Epithelial cell of esophagus (primary cell): ENCODE measurements around the gene SLC26A8.

Experiments used
- DNase-seq: peaks from one replicate; pipeline ENCODE4 v3.0.0; 2010; ENCODE audit warnings: low read depth
- H3K4me3 ChIP-seq: 2 replicates; pipeline ENCODE4 v1.5.1; 2011; ENCODE audit warnings: mild to moderate bottlenecking, low read length, control low read depth
- TF ChIP-seq, protein P1 (sequence below): IDR thresholded peaks from 2 replicates; pipeline ENCODE4 v1.5.1; 2011; ENCODE audit warnings: low read depth, mild to moderate bottlenecking, low read length, control low read depth, inconsistent platforms; ENCODE audit not compliant: insufficient read depth; ENCODE audit errors: missing control alignments

Gene SLC26A8

DNA sequence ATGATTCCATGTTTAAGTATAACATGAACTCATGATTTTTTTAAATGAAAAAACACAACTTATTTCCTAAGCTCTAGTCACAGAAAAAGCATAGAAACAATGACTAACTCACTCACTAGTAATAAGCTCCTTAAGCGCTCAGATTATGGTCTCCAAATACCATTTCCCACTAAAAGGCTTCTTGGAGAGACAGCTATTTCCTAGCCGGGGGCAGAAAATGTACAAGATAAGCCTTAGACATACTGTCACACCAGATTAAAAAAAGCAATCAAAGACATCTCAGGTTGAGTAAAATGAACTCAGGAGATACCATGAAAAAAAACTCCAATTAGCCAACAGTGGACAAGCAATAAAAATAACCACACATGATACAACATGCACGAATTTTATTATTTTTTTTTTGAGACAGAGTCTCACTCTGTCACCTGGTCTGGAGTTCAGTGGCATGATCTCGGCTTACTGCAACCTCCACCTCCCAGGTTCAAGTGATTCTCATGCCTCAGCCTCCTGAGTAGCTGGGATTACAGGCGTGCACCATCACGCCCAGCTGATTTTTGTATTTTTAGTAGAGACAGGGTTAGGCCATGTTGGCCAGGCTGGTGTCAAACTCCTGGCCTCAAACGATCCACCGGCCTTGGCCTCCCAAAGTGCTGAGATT lies 118.5 kb downstream of the SLC26A8 start:
- no peak for DNase-seq
- H3K4me3 ChIP-seq = no peak overlapping the region
- TF ChIP-seq, protein P1, sequence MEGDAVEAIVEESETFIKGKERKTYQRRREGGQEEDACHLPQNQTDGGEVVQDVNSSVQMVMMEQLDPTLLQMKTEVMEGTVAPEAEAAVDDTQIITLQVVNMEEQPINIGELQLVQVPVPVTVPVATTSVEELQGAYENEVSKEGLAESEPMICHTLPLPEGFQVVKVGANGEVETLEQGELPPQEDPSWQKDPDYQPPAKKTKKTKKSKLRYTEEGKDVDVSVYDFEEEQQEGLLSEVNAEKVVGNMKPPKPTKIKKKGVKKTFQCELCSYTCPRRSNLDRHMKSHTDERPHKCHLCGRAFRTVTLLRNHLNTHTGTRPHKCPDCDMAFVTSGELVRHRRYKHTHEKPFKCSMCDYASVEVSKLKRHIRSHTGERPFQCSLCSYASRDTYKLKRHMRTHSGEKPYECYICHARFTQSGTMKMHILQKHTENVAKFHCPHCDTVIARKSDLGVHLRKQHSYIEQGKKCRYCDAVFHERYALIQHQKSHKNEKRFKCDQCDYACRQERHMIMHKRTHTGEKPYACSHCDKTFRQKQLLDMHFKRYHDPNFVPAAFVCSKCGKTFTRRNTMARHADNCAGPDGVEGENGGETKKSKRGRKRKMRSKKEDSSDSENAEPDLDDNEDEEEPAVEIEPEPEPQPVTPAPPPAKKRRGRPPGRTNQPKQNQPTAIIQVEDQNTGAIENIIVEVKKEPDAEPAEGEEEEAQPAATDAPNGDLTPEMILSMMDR = no peak

DNA sequence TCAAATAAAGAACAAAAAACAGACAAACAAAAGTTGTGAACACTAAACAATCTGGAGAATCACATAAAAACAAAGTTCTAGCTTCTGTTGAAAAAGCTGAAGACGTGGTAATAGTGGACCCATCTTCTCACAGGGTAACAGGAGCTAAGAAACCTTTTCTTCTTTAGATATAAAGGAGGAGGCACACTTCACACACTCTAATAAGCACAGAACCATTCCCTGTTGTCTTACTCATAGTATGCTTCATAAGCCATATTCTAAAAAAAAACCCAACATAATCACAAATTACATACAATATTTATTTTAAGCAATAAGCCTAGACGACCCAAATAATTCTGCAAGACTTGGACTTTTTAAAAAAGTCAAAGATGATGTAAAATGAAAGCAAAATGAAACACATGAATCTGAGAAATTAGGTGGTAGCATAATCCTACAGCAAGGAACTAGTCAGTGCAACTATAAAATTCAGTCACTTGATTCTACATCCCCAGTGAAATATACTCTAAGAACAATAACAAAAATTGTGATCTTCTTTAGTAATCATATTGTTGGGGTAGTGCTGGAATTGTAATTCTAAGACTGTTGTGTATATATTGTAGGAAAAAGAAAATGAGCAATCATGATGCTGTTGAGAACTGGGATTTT lies 119.2 kb downstream of the SLC26A8 start:
- H3K4me3 ChIP-seq = no peak overlapping the region
- TF ChIP-seq, protein P1 = no peak
- DNase-seq = no peak

DNA sequence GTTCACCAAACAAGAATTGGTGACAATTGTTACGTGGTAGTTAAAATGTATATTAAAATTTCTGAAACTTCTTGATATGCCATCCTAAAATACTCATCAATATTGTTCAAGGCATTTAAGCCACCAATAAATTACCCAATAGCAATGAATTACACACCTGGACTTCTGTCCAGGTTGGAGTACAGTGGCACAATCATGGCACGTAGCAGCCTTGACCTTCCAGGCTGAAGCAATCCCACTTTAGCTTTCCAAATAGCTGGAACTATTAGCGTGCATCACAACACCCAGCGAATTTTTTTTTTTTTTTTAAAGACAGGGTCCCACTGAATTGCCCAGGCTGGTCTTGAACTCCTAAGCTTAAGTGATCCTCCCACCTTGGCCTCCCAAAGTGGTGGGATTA lies 120.8 kb downstream of the SLC26A8 start:
- H3K4me3 ChIP-seq = no peak overlapping the region
- DNase-seq = no peak
- TF ChIP-seq, protein P1 = no peak

DNA sequence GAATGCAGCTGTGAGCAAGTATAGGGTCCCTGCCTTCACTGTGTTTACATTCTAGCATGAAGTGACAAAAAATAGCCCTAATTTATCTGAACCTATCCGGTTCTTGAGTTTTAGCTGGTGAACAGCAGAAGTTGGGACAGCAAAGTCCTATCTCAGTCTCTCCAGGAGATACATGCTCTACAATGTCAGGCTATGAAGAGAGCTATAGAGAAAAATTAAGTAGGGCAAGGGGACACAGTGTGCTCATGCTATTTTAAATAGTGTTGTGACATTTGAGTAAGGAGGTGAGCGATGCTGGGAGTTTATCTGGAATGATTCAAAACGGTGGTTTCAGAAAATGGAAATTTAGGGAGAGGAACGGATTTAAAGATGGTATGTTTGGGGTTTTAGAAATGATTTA lies 124.0 kb downstream of the SLC26A8 start:
- no peak for DNase-seq
- TF ChIP-seq, protein P1 = no peak
- no peak overlapping the region for H3K4me3 ChIP-seq

DNA sequence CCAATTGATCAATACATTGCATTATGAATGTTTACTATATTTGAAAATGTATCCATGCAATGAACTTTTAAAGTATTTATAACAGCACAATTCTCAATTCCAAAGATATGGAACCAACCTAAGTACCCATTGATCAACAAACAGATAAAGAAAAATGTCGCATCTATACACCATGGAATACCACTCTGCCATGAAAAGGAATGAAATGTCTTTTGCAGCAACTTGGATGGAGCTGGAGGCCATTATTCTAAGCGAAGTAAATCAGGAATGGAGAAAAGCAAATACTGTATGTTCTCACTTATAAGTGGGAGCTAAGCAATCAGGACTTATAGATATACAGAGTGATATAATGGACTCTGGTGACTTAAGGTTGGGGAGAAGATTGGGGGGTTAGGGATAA lies 126.4 kb downstream of the SLC26A8 start:
- DNase-seq = no peak
- TF ChIP-seq, protein P1 = no peak
- H3K4me3 ChIP-seq = no peak overlapping the region

DNA sequence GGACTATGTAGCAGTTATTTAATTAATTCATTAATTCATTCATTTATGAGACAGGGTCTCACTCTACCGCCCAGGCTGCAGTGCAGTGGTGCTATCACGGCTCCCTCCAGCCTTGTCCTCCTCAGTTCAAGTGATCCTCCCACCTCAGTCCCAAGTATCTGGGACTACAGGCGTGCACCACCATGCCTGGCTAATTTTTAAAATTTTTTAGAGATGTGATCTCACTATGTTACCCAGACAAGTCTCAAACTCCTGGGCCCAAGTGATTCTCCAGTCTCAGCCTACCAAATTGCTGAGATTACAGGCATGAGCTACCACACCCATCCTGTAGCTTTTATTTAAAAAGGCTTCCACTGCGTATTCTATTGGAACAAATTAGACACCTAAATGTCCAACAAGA lies 127.0 kb downstream of the SLC26A8 start:
- no peak for DNase-seq
- H3K4me3 ChIP-seq = no peak overlapping the region
- TF ChIP-seq, protein P1 = no peak

DNA sequence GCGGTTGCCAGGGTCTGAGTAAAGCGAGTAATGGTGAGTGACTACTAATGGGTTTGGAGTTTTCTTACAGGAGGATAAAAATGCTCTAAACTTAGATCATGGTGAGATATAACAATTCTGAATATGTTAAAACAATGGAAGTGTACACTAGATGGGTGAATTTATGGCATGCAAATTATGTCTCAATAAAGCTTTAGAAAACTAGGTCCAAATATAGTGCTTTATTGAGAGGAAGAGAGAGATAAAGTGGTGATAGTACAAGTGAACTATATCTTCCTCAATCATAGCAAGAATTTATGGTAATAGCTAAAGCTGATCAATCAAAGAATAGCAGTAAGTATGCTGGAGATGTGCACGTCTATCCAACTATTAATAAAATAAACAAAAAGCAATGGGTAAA lies 127.4 kb downstream of the SLC26A8 start:
- TF ChIP-seq, protein P1 = no peak
- no peak for DNase-seq
- no peak overlapping the region for H3K4me3 ChIP-seq
